PFSK-1 (cell line): Measurements from ENCODE around the gene CCDC89.

Source experiments
- POLR2AphosphoS5 ChIP-seq: IDR thresholded peaks from 2 replicates; pipeline ENCODE4 v1.6.1; 2012; ENCODE audit warnings: low read depth, mild to moderate bottlenecking, control low read depth, low read length, moderate library complexity
- SIN3A ChIP-seq: IDR thresholded peaks from 2 replicates; pipeline ENCODE4 v1.6.1; 2012; ENCODE audit warnings: mild to moderate bottlenecking, low read length, moderate library complexity, borderline replicate concordance; ENCODE audit not compliant: insufficient read depth
- TAF1 ChIP-seq: IDR thresholded peaks from 2 replicates; pipeline ENCODE4 v1.6.1; 2012; ENCODE audit warnings: low read length, control low read depth, borderline replicate concordance; ENCODE audit not compliant: insufficient read depth
- TF ChIP-seq, protein P1 (sequence below), 2 experiments: IDR thresholded peaks; 2 replicates each; pipeline versions ENCODE4 v1.6.1 to v1.8.0; 2011 to 2012; ENCODE audit warnings: low read depth in 2 of 2, low read length in 2 of 2, control low read depth in 1 of 2, inconsistent platforms in 1 of 2, mild to moderate bottlenecking in 1 of 2, moderate library complexity in 1 of 2; ENCODE audit not compliant: insufficient read depth in 1 of 2

DNA sequence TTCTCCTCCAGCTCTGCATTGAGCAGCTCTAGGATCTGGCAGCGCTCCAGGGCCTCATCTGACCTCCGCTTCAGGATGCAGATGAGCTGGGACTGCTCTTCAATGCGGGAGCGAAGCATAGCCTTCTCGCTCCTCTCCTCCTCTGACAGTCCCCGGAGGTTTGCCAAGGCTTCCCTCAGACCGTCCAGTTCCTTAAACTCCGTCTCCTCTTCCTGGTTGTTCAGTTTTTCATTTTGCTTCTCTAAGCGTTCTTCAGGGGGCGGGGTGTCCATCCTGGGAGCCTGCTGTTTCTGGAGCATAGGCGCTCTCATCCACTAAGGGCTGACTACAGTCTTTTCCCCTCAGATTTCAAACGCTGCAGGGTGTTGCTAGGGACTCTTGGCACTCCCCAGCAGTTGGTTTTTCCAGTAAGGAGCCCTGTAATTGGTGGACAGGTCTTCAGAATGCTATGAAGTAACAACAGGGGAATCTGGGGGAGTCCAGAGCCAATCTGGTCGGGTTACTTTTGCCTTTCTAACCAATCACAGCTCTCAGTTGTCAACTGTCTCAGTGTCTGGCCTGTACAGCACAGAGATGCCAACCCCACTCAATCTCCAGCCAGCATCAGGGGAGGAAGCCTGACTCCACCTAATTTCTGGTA, at the start of gene CCDC89:
- TF ChIP-seq POLR2AphosphoS5 = no peak
- TF ChIP-seq, protein P1, sequence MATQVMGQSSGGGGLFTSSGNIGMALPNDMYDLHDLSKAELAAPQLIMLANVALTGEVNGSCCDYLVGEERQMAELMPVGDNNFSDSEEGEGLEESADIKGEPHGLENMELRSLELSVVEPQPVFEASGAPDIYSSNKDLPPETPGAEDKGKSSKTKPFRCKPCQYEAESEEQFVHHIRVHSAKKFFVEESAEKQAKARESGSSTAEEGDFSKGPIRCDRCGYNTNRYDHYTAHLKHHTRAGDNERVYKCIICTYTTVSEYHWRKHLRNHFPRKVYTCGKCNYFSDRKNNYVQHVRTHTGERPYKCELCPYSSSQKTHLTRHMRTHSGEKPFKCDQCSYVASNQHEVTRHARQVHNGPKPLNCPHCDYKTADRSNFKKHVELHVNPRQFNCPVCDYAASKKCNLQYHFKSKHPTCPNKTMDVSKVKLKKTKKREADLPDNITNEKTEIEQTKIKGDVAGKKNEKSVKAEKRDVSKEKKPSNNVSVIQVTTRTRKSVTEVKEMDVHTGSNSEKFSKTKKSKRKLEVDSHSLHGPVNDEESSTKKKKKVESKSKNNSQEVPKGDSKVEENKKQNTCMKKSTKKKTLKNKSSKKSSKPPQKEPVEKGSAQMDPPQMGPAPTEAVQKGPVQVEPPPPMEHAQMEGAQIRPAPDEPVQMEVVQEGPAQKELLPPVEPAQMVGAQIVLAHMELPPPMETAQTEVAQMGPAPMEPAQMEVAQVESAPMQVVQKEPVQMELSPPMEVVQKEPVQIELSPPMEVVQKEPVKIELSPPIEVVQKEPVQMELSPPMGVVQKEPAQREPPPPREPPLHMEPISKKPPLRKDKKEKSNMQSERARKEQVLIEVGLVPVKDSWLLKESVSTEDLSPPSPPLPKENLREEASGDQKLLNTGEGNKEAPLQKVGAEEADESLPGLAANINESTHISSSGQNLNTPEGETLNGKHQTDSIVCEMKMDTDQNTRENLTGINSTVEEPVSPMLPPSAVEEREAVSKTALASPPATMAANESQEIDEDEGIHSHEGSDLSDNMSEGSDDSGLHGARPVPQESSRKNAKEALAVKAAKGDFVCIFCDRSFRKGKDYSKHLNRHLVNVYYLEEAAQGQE (IDR thresholded peaks at IDR 0.05; ENCODE audit: insufficient read depth in 1 of 2, low read depth in 2 of 2, low read length in 2 of 2) = no peak
- no peak for TF ChIP-seq TAF1
- TF ChIP-seq SIN3A = no peak
